ENCODE data around the gene FBXL7.

FBXL7 gene

GRCh38 chr5:15518786-15519185 is 18.8 kb downstream of the FBXL7 start:
- H3K4me3 ChIP-seq (ENCODE audit: low read length in 2 of 2): no peak overlapping the region
- no peak overlapping the region for H3K9ac ChIP-seq (ENCODE audit: low read depth in 1 of 2, low read length in 2 of 2)
- H3K9me3 ChIP-seq (ENCODE audit: control insufficient read depth in 2 of 2, low read length in 2 of 2): no peaks in the 10 kb centered on the region
- H3K4me1 ChIP-seq (ENCODE audit: control insufficient read depth in 2 of 2, insufficient read depth in 2 of 2, low read length in 2 of 2): no peaks in the 10 kb centered on the region
- H3K27me3 ChIP-seq (ENCODE audit: control insufficient read depth in 2 of 2, insufficient read depth in 2 of 2, low read length in 2 of 2): no peaks in the 10 kb centered on the region
- no peaks in the 10 kb centered on the region for H3K36me3 ChIP-seq (ENCODE audit: control insufficient read depth in 2 of 2, insufficient read depth in 2 of 2, low read length in 2 of 2)
- H3K27ac ChIP-seq (ENCODE audit: low read depth in 2 of 2, low read length in 2 of 2): no peak overlapping the region

- Histone ChIP-seq H3K4me1 (ENCODE audit: control insufficient read depth in 2 of 2, insufficient read depth in 2 of 2, low read length in 2 of 2) (no peaks in the 10 kb centered on the region), H3K9me3 (ENCODE audit: control insufficient read depth in 2 of 2, low read length in 2 of 2) (no peaks in the 10 kb centered on the region), H3K27ac (ENCODE audit: low read depth in 2 of 2, low read length in 2 of 2) (no peak overlapping the region), H3K9ac (ENCODE audit: low read depth in 1 of 2, low read length in 2 of 2) (no peak overlapping the region), H3K27me3 (ENCODE audit: control insufficient read depth in 2 of 2, insufficient read depth in 2 of 2, low read length in 2 of 2) (no peaks in the 10 kb centered on the region), H3K4me3 (ENCODE audit: low read length in 2 of 2) (no peak overlapping the region), H3K36me3 (ENCODE audit: control insufficient read depth in 2 of 2, insufficient read depth in 2 of 2, low read length in 2 of 2) (no peaks in the 10 kb centered on the region)
Observed at GRCh38 chr5:15520856-15521255, 20.9 kb downstream of the FBXL7 start.

DNA sequence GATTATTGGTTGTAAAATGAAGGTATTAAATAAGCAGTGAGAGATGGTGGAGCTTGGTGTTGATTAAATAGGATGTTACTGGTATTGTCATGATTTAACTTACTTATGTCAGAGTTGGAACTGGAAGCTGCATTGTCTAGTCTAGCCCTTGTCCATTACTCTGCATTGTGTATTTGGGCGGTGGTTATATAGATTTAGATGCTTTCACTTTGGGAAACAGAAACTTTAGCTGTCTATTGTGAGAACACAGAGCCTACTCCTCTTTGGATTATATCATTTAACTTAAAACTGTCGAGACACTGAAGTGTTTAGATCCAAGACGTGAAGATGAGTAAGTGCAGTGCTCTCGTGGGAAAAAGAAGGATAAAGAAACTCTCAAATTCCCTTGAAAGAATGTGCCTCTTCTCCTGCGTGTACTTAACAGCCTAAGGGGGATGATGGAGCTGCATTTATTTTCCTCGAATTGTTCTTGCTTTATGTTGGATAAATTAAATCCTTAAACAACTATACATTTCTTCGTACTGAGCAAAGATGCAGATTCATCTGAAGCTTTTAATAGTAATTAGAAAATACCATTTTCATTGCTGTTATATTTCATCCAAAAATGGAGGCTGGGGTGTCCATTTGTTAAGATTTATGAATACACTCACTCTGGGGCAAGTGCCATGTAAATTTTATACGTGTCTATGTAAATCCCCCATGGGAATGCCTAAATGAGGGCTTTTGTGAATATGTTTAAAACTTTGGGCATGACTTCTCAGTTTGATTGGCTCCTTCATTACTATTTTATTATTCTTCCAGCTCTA is 21.6 kb downstream of the FBXL7 start:
- no peak overlapping the region for H3K4me3 ChIP-seq (ENCODE audit: low read length in 2 of 2)

DNA sequence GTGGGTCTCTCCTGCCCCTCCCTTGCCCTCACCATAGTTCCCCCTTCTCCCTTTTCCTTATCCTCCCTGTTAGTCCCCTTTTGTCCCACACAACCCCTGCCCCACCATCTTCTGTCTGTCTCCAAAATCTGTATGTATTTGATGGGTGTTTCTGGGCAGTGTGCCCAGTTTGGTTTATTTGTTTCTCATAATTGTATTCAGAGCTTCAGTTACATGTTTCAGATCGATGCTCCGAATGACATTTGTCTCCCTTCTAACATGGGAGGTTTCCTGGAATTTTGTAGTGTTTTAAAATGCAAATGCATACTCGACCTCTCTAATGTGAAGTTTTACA is 22.2 kb downstream of the FBXL7 start:
- no peaks in the 10 kb centered on the region for H3K4me1 ChIP-seq (ENCODE audit: control insufficient read depth in 2 of 2, insufficient read depth in 2 of 2, low read length in 2 of 2)
- H3K27ac ChIP-seq (ENCODE audit: low read depth in 2 of 2, low read length in 2 of 2): no peak overlapping the region
- no peak overlapping the region for H3K9ac ChIP-seq (ENCODE audit: low read depth in 1 of 2, low read length in 2 of 2)
- no peaks in the 10 kb centered on the region for H3K9me3 ChIP-seq (ENCODE audit: control insufficient read depth in 2 of 2, low read length in 2 of 2)
- H3K4me3 ChIP-seq (ENCODE audit: low read length in 2 of 2): no peak overlapping the region
- no peaks in the 10 kb centered on the region for H3K27me3 ChIP-seq (ENCODE audit: control insufficient read depth in 2 of 2, insufficient read depth in 2 of 2, low read length in 2 of 2)
- H3K36me3 ChIP-seq (ENCODE audit: control insufficient read depth in 2 of 2, insufficient read depth in 2 of 2, low read length in 2 of 2): no peaks in the 10 kb centered on the region

More for the DNA sequence above, 21.6 kb downstream of the FBXL7 start:
- H3K9ac ChIP-seq (ENCODE audit: low read depth in 1 of 2, low read length in 2 of 2): no peak overlapping the region
- H3K36me3 ChIP-seq (ENCODE audit: control insufficient read depth in 2 of 2, insufficient read depth in 2 of 2, low read length in 2 of 2): no peaks in the 10 kb centered on the region
- H3K4me1 ChIP-seq (ENCODE audit: control insufficient read depth in 2 of 2, insufficient read depth in 2 of 2, low read length in 2 of 2): no peaks in the 10 kb centered on the region
- H3K9me3 ChIP-seq (ENCODE audit: control insufficient read depth in 2 of 2, low read length in 2 of 2): no peaks in the 10 kb centered on the region
- no peaks in the 10 kb centered on the region for H3K27me3 ChIP-seq (ENCODE audit: control insufficient read depth in 2 of 2, insufficient read depth in 2 of 2, low read length in 2 of 2)
- H3K27ac ChIP-seq (ENCODE audit: low read depth in 2 of 2, low read length in 2 of 2): no peak overlapping the region

- Histone ChIP-seq H3K9me3 (ENCODE audit: control insufficient read depth in 2 of 2, low read length in 2 of 2) (no peaks in the 10 kb centered on the region), H3K27me3 (ENCODE audit: control insufficient read depth in 2 of 2, insufficient read depth in 2 of 2, low read length in 2 of 2) (no peaks in the 10 kb centered on the region), H3K9ac (ENCODE audit: low read depth in 1 of 2, low read length in 2 of 2) (no peak overlapping the region), H3K4me1 (ENCODE audit: control insufficient read depth in 2 of 2, insufficient read depth in 2 of 2, low read length in 2 of 2) (no peaks in the 10 kb centered on the region), H3K4me3 (ENCODE audit: low read length in 2 of 2) (no peak overlapping the region), H3K36me3 (ENCODE audit: control insufficient read depth in 2 of 2, insufficient read depth in 2 of 2, low read length in 2 of 2) (no peaks in the 10 kb centered on the region), H3K27ac (ENCODE audit: low read depth in 2 of 2, low read length in 2 of 2) (no peak overlapping the region)
Observed at GRCh38 chr5:15524712-15525111, 24.7 kb downstream of the FBXL7 start.

DNA sequence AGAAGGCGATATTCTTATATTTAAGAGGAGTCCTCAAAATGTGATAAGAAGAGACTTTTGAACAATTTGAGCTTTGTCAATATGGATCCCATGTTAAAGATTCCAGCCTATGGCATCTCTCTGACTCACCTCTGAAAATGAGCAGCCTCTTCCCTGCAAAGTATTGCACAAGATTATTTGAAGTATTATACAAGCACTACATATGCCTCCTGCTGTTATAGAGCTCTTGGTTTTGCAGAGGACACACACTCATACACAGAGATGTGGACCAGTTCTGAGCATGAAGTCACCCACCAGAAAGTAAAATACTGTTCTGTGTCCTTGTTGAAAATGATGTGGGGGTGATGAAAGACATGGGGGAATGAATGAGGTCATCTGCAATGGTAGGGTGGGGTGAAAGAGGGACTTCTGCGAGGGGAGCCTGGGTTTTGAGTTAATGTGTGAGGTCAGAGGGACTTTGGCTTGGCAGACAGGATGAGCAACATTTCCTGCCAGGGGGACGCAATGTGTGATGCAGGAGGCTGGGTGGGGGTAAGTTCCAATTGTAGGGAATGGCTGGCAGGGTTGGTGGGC is 25.8 kb downstream of the FBXL7 start:
- Histone ChIP-seq H3K9me3 (ENCODE audit: control insufficient read depth in 2 of 2, low read length in 2 of 2) (no peaks in the 10 kb centered on the region), H3K27ac (ENCODE audit: low read depth in 2 of 2, low read length in 2 of 2) (no peak overlapping the region), H3K27me3 (ENCODE audit: control insufficient read depth in 2 of 2, insufficient read depth in 2 of 2, low read length in 2 of 2) (no peaks in the 10 kb centered on the region), H3K9ac (ENCODE audit: low read depth in 1 of 2, low read length in 2 of 2) (no peak overlapping the region), H3K4me1 (ENCODE audit: control insufficient read depth in 2 of 2, insufficient read depth in 2 of 2, low read length in 2 of 2) (no peaks in the 10 kb centered on the region), H3K36me3 (ENCODE audit: control insufficient read depth in 2 of 2, insufficient read depth in 2 of 2, low read length in 2 of 2) (no peaks in the 10 kb centered on the region), H3K4me3 (ENCODE audit: low read length in 2 of 2) (no peak overlapping the region)

- no peak overlapping the region for H3K9ac ChIP-seq (ENCODE audit: low read depth in 1 of 2, low read length in 2 of 2)
- H3K9me3 ChIP-seq (ENCODE audit: control insufficient read depth in 2 of 2, low read length in 2 of 2): no peaks in the 10 kb centered on the region
- no peaks in the 10 kb centered on the region for H3K36me3 ChIP-seq (ENCODE audit: control insufficient read depth in 2 of 2, insufficient read depth in 2 of 2, low read length in 2 of 2)
- H3K27ac ChIP-seq (ENCODE audit: low read depth in 2 of 2, low read length in 2 of 2): no peak overlapping the region
- no peak overlapping the region for H3K4me3 ChIP-seq (ENCODE audit: low read length in 2 of 2)
- H3K27me3 ChIP-seq (ENCODE audit: control insufficient read depth in 2 of 2, insufficient read depth in 2 of 2, low read length in 2 of 2): no peaks in the 10 kb centered on the region
- H3K4me1 ChIP-seq (ENCODE audit: control insufficient read depth in 2 of 2, insufficient read depth in 2 of 2, low read length in 2 of 2): no peaks in the 10 kb centered on the region
Observed at GRCh38 chr5:15526413-15526812, 26.4 kb downstream of the FBXL7 start.

- Histone ChIP-seq H3K36me3 (ENCODE audit: control insufficient read depth in 2 of 2, insufficient read depth in 2 of 2, low read length in 2 of 2) (no peaks in the 10 kb centered on the region), H3K27ac (ENCODE audit: low read depth in 2 of 2, low read length in 2 of 2) (no peak overlapping the region), H3K9me3 (ENCODE audit: control insufficient read depth in 2 of 2, low read length in 2 of 2) (no peaks in the 10 kb centered on the region), H3K27me3 (ENCODE audit: control insufficient read depth in 2 of 2, insufficient read depth in 2 of 2, low read length in 2 of 2) (no peaks in the 10 kb centered on the region), H3K9ac (ENCODE audit: low read depth in 1 of 2, low read length in 2 of 2) (no peak overlapping the region), H3K4me1 (ENCODE audit: control insufficient read depth in 2 of 2, insufficient read depth in 2 of 2, low read length in 2 of 2) (no peaks in the 10 kb centered on the region), H3K4me3 (ENCODE audit: low read length in 2 of 2) (no peak overlapping the region)
Observed at GRCh38 chr5:15528476-15528875, 28.5 kb downstream of the FBXL7 start.

DNA sequence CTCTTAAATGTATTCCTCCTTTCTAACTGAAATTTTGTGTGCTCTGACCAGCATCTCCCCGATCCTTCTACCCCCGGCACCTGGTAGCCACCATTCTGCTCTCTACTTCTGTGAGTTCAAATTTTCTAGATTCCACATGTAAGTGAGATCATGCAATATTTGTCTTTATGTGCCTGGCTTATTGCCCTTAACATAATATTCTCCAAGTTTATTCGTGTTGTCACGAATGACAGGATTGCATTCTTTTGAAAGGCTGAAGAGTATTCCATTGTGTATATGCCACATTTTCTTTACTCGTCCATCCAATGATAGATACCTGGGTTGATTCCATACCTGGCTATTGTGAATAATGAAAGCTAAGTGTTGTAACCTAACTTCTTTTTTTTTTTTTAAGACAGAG is 29.0 kb downstream of the FBXL7 start:
- Histone ChIP-seq H3K27ac (ENCODE audit: low read depth in 2 of 2, low read length in 2 of 2) (no peak overlapping the region), H3K9ac (ENCODE audit: low read depth in 1 of 2, low read length in 2 of 2) (no peak overlapping the region), H3K36me3 (ENCODE audit: control insufficient read depth in 2 of 2, insufficient read depth in 2 of 2, low read length in 2 of 2) (no peaks in the 10 kb centered on the region), H3K27me3 (ENCODE audit: control insufficient read depth in 2 of 2, insufficient read depth in 2 of 2, low read length in 2 of 2) (no peaks in the 10 kb centered on the region), H3K4me3 (ENCODE audit: low read length in 2 of 2) (no peak overlapping the region), H3K9me3 (ENCODE audit: control insufficient read depth in 2 of 2, low read length in 2 of 2) (no peaks in the 10 kb centered on the region), H3K4me1 (ENCODE audit: control insufficient read depth in 2 of 2, insufficient read depth in 2 of 2, low read length in 2 of 2) (no peaks in the 10 kb centered on the region)

DNA sequence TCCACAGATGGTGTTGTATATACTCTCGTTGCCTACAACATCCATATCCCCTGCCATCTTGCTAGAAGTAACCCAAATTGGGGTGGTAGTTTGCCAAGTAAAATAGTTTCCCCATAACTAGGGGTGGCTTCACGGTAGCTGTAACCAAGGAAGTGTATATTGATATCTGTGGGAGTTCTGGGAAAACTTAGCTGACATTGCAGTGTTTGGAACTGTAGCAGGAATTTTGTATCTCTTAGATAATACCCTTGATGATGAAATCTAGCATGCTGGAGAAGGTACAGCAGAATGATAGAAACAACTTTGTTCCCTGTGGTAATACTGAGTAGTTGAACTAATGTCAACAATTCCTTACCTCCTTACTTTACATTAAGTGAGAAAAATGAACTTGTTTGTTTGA is 29.8 kb downstream of the FBXL7 start:
- no peaks in the 10 kb centered on the region for H3K27me3 ChIP-seq (ENCODE audit: control insufficient read depth in 2 of 2, insufficient read depth in 2 of 2, low read length in 2 of 2)
- no peak overlapping the region for H3K4me3 ChIP-seq (ENCODE audit: low read length in 2 of 2)
- H3K9me3 ChIP-seq (ENCODE audit: control insufficient read depth in 2 of 2, low read length in 2 of 2): no peaks in the 10 kb centered on the region
- H3K27ac ChIP-seq (ENCODE audit: low read depth in 2 of 2, low read length in 2 of 2): no peak overlapping the region
- H3K36me3 ChIP-seq (ENCODE audit: control insufficient read depth in 2 of 2, insufficient read depth in 2 of 2, low read length in 2 of 2): no peaks in the 10 kb centered on the region
- H3K4me1 ChIP-seq (ENCODE audit: control insufficient read depth in 2 of 2, insufficient read depth in 2 of 2, low read length in 2 of 2): no peaks in the 10 kb centered on the region
- H3K9ac ChIP-seq (ENCODE audit: low read depth in 1 of 2, low read length in 2 of 2): no peak overlapping the region

All from mucosa of rectum (tissue), 2 donors.